Right atrium auricular region (tissue), 2 donors: ENCODE results near the gene BMPR1A. TPM values are rescaled to one million over a fixed set of nuclear protein-coding genes. Genes with fewer than 3 reads are reported as not detected.

Experiments
- DNase-seq: peaks from one replicate; pipeline ENCODE4 v3.0.0-alpha.2; 2019; ENCODE audit warnings: low spot score
- H3K27ac ChIP-seq, 2 donors: fragments of 200-600 bp; sonication (generic); 1 replicate in 1 of 2; 2 replicates in 1 of 2; pipeline ENCODE4 v1.5.1; 2016 to 2019
- H3K27me3 ChIP-seq, 2 donors: fragments of 200-600 bp; sonication (generic); one replicate each; pipeline versions ENCODE4 v1.5.1 to v1.6.0; 2017 to 2019
- H3K36me3 ChIP-seq: fragments of 200-600 bp; sonication (generic); one replicate; pipeline ENCODE4 v1.5.1; 2016
- H3K4me1 ChIP-seq, 2 donors: fragments of 200-600 bp; sonication (generic); one replicate each; pipeline versions ENCODE4 v1.5.1 to v1.6.0; 2017 to 2019
- H3K4me3 ChIP-seq, 2 donors: fragments of 200-600 bp; sonication (generic); 1 replicate in 1 of 2; 2 replicates in 1 of 2; pipeline ENCODE4 v1.5.1; 2017 to 2019; ENCODE audit warnings: mild to moderate bottlenecking in 1 of 2, moderate library complexity in 1 of 2
- H3K9me3 ChIP-seq, 2 donors: fragments of 200-600 bp; sonication (generic); one replicate each; pipeline ENCODE4 v1.5.1; 2019
- total RNA-seq, 2 donors: library from RNA; depleted of rRNA; stranded (reverse); fragments of >200 nt; gene quantifications; one replicate each; pipeline ENCODE4 v1.1.0, GENCODE V29; 2016
- TF ChIP-seq, protein P1 (sequence below), 2 donors: fragments of 200-600 bp; sonication (generic); IDR thresholded peaks; one replicate each; pipeline ENCODE4 v1.5.1; 2019; ENCODE audit warnings: antibody characterized with exemption in 2 of 2

Gene BMPR1A
- total RNA-seq, 2 donors from 2014 or later = 28.6 to 41.2 TPM

GRCh38 chr10:86840498-86840897 lies 84.1 kb downstream of the BMPR1A start:
- no peak for DNase-seq
- Histone ChIP-seq H3K27me3 (no peaks in the 10 kb centered on the region), H3K36me3 (peaks cover 7% of the 10 kb centered on the region), H3K4me1 (peaks cover 0 to 7% of the 10 kb centered on the region in 2 donors), H3K9me3 (no peaks in the 10 kb centered on the region), H3K4me3 (no peak overlapping the region), H3K27ac (no peak overlapping the region)
- TF ChIP-seq, protein P1, sequence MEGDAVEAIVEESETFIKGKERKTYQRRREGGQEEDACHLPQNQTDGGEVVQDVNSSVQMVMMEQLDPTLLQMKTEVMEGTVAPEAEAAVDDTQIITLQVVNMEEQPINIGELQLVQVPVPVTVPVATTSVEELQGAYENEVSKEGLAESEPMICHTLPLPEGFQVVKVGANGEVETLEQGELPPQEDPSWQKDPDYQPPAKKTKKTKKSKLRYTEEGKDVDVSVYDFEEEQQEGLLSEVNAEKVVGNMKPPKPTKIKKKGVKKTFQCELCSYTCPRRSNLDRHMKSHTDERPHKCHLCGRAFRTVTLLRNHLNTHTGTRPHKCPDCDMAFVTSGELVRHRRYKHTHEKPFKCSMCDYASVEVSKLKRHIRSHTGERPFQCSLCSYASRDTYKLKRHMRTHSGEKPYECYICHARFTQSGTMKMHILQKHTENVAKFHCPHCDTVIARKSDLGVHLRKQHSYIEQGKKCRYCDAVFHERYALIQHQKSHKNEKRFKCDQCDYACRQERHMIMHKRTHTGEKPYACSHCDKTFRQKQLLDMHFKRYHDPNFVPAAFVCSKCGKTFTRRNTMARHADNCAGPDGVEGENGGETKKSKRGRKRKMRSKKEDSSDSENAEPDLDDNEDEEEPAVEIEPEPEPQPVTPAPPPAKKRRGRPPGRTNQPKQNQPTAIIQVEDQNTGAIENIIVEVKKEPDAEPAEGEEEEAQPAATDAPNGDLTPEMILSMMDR (IDR thresholded peaks at IDR 0.05) = no peak

DNA sequence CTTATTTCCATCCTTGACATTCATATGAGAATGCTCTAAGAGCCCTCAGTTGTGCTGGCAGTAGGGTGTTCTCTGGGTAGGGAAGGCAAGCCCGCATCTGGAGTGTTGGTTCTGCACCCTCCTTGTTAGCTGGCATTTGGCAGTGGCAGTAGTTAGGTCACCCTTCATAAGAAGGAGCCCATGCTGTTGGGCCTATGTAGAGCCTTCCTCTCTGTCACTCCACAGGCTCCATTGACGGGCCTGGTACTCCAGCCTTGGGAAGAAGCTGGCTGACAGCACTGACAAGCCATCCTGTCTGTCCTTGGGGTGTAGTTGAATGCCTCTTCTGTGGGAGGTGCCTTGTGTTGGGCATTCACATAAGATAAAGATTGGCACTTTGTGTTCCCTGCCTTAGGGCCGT lies 89.7 kb downstream of the BMPR1A start:
- H3K4me3 ChIP-seq = no peak overlapping the region
- H3K36me3 ChIP-seq = peaks cover 7% of the 10 kb centered on the region
- TF ChIP-seq, protein P1 (IDR thresholded peaks at IDR 0.05) = no peak
- H3K27me3 ChIP-seq = no peaks in the 10 kb centered on the region
- no peak for DNase-seq
- no peaks in the 10 kb centered on the region for H3K9me3 ChIP-seq
- H3K27ac ChIP-seq = no peak overlapping the region
- H3K4me1 ChIP-seq = no peaks in the 10 kb centered on the region

- H3K9me3 ChIP-seq = no peaks in the 10 kb centered on the region
- H3K27ac ChIP-seq = no peak overlapping the region
- no peak overlapping the region for H3K4me3 ChIP-seq
- DNase-seq = no peak
- H3K36me3 ChIP-seq = no peaks in the 10 kb centered on the region
- TF ChIP-seq, protein P1 (IDR thresholded peaks at IDR 0.05) = no peak
- H3K27me3 ChIP-seq = no peaks in the 10 kb centered on the region
- H3K4me1 ChIP-seq = no peaks in the 10 kb centered on the region
These were observed 92.3 kb downstream of the BMPR1A start for GRCh38 chr10:86848747-86849146.

GRCh38 chr10:86849181-86849894 lies 92.9 kb downstream of the BMPR1A start:
- Histone ChIP-seq H3K27me3 (no peaks in the 10 kb centered on the region), H3K4me3 (no peak overlapping the region), H3K9me3 (no peaks in the 10 kb centered on the region), H3K27ac (no peak overlapping the region), H3K36me3 (no peaks in the 10 kb centered on the region), H3K4me1 (no peaks in the 10 kb centered on the region)
- TF ChIP-seq, protein P1 (IDR thresholded peaks at IDR 0.05) = no peak
- no peak for DNase-seq

DNA sequence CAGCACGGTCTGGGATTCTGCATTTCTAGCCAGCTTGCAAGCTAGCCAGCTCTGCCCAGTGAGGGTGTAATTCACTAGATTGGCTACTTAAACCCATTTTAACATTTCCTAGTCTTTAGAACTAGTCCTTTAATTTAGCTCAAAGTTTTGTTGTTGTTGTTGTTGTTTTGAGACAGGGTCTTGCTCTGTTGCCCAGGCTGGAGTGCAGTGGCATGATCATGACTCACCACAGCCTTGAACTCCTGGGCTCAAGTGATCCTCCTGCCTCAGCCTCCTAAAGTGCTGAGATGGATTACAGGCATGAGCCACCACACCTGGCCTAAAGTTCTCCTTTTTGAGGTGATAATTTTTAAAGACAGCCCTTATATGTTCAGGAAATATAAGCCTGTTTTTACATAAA lies 94.1 kb downstream of the BMPR1A start:
- H3K4me1 ChIP-seq = peaks cover 0 to under 1% of the 10 kb centered on the region in 2 donors
- TF ChIP-seq, protein P1 (IDR thresholded peaks at IDR 0.05) = no peak
- H3K27me3 ChIP-seq = no peaks in the 10 kb centered on the region
- H3K27ac ChIP-seq = no peak overlapping the region
- H3K36me3 ChIP-seq = no peaks in the 10 kb centered on the region
- no peak overlapping the region for H3K4me3 ChIP-seq
- no peak for DNase-seq
- H3K9me3 ChIP-seq = no peaks in the 10 kb centered on the region
